ENCODE results near the gene ATOSB.
A peak's percentile ranks its signal among the peaks of the same experiment; 100 is the strongest.

The ATOSB gene

GRCh38 chr9:35114113-35114839 is 1.4 kb downstream of the ATOSB start:
- peak; percentile 93 for DNase-seq (ENCODE audit: low spot score)

GRCh38 chr9:35112257-35113020 is 3.2 kb downstream of the ATOSB start:
- DNase-seq (ENCODE audit: low spot score), result peak; percentile 81

- peak; percentile 97 for DNase-seq (ENCODE audit: low spot score)
Observed at GRCh38 chr9:35111001-35111933, 4.4 kb downstream of the ATOSB start.

GRCh38 chr9:35110327-35110761 is 5.3 kb downstream of the ATOSB start:
- peak; percentile 70 for DNase-seq (ENCODE audit: low spot score)

GRCh38 chr9:35108946-35109575 is 6.6 kb downstream of the ATOSB start:
- no peak for DNase-seq (ENCODE audit: low spot score)

GRCh38 chr9:35108461-35108860 is 7.2 kb downstream of the ATOSB start:
- no peak for DNase-seq (ENCODE audit: low spot score)

- no peak for DNase-seq (ENCODE audit: low spot score)
Observed at GRCh38 chr9:35107297-35108290, 8.1 kb downstream of the ATOSB start.

GRCh38 chr9:35106343-35106730 is 9.3 kb downstream of the ATOSB start:
- no peak for DNase-seq (ENCODE audit: low spot score)

GRCh38 chr9:35105571-35106342 is 9.9 kb downstream of the ATOSB start:
- DNase-seq (ENCODE audit: low spot score), result no peak

- DNase-seq (ENCODE audit: low spot score), result no peak
Observed at GRCh38 chr9:35105126-35105525, 10.5 kb downstream of the ATOSB start.

- DNase-seq (ENCODE audit: low spot score), result no peak
Observed at GRCh38 chr9:35104586-35104985, 11.1 kb downstream of the ATOSB start.

- DNase-seq (ENCODE audit: low spot score), result no peak
Observed at GRCh38 chr9:35103660-35104191, 11.9 kb downstream of the ATOSB start.

- peak; percentile 96 for DNase-seq (ENCODE audit: low spot score)
Observed at GRCh38 chr9:35102769-35103659, 12.6 kb downstream of the ATOSB start, which contains the start of gene STOML2. STOML2 (minus strand) TSS chr9:35103131; CDS start chr9:35103094, 37 bp downstream.

- DNase-seq (ENCODE audit: low spot score), result peak; percentile 26
Observed at GRCh38 chr9:35102465-35102768, 13.2 kb downstream of the ATOSB start.

- no peak for DNase-seq (ENCODE audit: low spot score)
Observed at GRCh38 chr9:35097573-35097972, 18.1 kb downstream of the ATOSB start.

- peak; percentile 92 for DNase-seq (ENCODE audit: low spot score)
Observed at GRCh38 chr9:35096035-35096849, 19.4 kb downstream of the ATOSB start, which contains the start of gene PIGO. PIGO (minus strand) TSS chr9:35096591; CDS start chr9:35095565, 1,026 bp downstream.

GRCh38 chr9:35091536-35091935 is 24.1 kb downstream of the ATOSB start:
- DNase-seq (ENCODE audit: low spot score), result no peak

GRCh38 chr9:35089434-35089833 is 26.2 kb downstream of the ATOSB start:
- DNase-seq (ENCODE audit: low spot score), result no peak
